ENCODE measurements around the gene C1R. TPM values are rescaled to one million over a fixed set of nuclear protein-coding genes. Genes with fewer than 3 reads are reported as not detected.

Gene C1R
- polyA plus RNA-seq, 3 donors = 0.14 to 0.88 TPM; not detected in 1

DNA sequence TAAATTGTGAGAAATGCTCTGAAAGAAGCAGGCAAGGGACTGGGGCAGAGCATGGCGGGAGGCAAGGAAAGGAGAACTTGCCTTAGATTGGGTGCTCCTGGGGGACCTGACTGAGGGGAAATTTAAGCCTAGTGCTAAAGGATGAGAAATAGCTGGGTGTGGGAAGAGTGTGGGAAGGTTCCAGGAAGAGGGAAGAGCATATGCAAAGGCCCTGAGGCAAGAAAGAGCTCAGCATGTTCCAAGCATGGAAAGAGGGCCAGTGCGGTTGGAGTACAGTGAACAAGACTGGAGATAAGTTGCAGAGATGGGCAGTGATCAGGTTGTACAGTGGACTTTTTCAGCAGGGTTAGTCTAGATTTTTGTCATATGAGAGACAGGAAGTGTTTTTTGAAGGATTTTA lies 47.0 kb upstream of the C1R start:
- intact Hi-C loops (cut with micrococcal nuclease) = no loop called here
- H3K27me3 ChIP-seq (ENCODE audit: control insufficient read depth in 2 of 2, insufficient read depth in 2 of 2, low read length in 2 of 2) = no peaks in the 10 kb centered on the region
- DNase-seq = no peak
- no peak overlapping the region for H3K27ac ChIP-seq (ENCODE audit: low read depth in 1 of 2, low read length in 2 of 2)
- H3K4me1 ChIP-seq (ENCODE audit: control insufficient read depth in 1 of 2, insufficient read depth in 2 of 2, low read length in 2 of 2) = peaks cover 0 to 8% of the 10 kb centered on the region in 2 donors
- peaks cover 12 to 14% of the 10 kb centered on the region in 2 donors for H3K36me3 ChIP-seq (replicated peaks in 1 of 2; ENCODE audit: control insufficient read depth in 1 of 2, insufficient read depth in 2 of 2, low read length in 2 of 2)
- no peaks in the 10 kb centered on the region for H4K20me1 ChIP-seq (ENCODE audit: insufficient read depth, low read length)
- peaks cover 42 to 48% of the 10 kb centered on the region in 2 donors for H3K36me3 Mint-ChIP-seq
- no peak overlapping the region for H3K9ac ChIP-seq (ENCODE audit: insufficient read depth, low read length, poor library complexity, severe bottlenecking)
- H3K9me3 ChIP-seq (replicated peaks in 1 of 2; ENCODE audit: control insufficient read depth in 1 of 2, insufficient read depth in 1 of 2, low read length in 2 of 2) = no peaks in the 10 kb centered on the region
- no peak overlapping the region for H3K4me3 Mint-ChIP-seq
- peaks cover 0 to 5% (median 0%) of the 10 kb centered on the region in 7 donors for H3K9me3 Mint-ChIP-seq
- peak overlapping the region in 1 of 7 donors; percentile 4 for H3K27ac Mint-ChIP-seq
- no peaks in the 10 kb centered on the region for H3K79me2 ChIP-seq (ENCODE audit: insufficient read depth, low read length)
- TF ChIP-seq, protein P1, sequence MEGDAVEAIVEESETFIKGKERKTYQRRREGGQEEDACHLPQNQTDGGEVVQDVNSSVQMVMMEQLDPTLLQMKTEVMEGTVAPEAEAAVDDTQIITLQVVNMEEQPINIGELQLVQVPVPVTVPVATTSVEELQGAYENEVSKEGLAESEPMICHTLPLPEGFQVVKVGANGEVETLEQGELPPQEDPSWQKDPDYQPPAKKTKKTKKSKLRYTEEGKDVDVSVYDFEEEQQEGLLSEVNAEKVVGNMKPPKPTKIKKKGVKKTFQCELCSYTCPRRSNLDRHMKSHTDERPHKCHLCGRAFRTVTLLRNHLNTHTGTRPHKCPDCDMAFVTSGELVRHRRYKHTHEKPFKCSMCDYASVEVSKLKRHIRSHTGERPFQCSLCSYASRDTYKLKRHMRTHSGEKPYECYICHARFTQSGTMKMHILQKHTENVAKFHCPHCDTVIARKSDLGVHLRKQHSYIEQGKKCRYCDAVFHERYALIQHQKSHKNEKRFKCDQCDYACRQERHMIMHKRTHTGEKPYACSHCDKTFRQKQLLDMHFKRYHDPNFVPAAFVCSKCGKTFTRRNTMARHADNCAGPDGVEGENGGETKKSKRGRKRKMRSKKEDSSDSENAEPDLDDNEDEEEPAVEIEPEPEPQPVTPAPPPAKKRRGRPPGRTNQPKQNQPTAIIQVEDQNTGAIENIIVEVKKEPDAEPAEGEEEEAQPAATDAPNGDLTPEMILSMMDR (IDR thresholded peaks at IDR 0.05) = no peak
- no peak overlapping the region for H3K4me2 ChIP-seq (replicated peaks; ENCODE audit: extremely low read depth, low read length, poor library complexity, severe bottlenecking)
- peaks cover 0 to 3% (median 2%) of the 10 kb centered on the region in 3 donors for H3K27me3 Mint-ChIP-seq (ENCODE audit: low read depth in 3 of 3)
- peaks cover 10% of the 10 kb centered on the region for H3K4me1 Mint-ChIP-seq
- no peak overlapping the region for H2AFZ ChIP-seq (ENCODE audit: insufficient read depth, low read depth, low read length, poor library complexity, severe bottlenecking)
- WGBS (ENCODE audit: insufficient coverage) = 88% methylated on average over 1 of the region's 2 CpGs
- H3K4me3 ChIP-seq (replicated peaks in 1 of 3; ENCODE audit: low read depth in 2 of 3, low read length in 3 of 3) = no peak overlapping the region

DNA sequence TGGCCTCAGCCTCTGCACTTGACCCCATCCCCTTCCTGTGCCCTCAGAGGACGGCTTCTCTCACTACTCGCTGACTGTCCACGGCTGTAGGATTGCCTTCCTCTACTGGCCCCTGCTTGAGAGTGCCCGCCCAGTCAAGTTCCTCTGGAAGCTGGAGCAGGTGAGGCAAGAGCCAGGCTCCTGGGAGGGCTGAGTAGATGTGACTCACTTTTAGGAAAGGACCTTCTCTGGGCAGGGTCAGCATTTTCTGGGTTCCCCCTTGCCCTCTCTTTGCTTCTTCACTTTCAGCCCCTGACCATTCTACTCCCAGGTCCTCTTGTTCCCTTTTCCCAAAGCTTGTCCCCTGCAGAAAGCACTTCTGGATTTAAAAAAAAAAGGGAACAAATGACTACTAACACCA lies 45.7 kb upstream of the C1R start:
- WGBS (ENCODE audit: insufficient coverage) = 0% methylated on average over 1 of the region's 4 CpGs
- H3K79me2 ChIP-seq (ENCODE audit: insufficient read depth, low read length) = no peaks in the 10 kb centered on the region
- Mint-ChIP-seq H3K4me1 (peaks cover 10% of the 10 kb centered on the region), H3K9me3 (peaks cover 0 to 5% (median 0%) of the 10 kb centered on the region in 7 donors), H3K27ac (peak overlapping the region in 3 of 7 donors; percentile 8 to 72 (median 55)), H3K36me3 (peaks cover 38 to 41% of the 10 kb centered on the region in 2 donors), H3K27me3 (ENCODE audit: low read depth in 3 of 3) (peaks cover 0 to 3% (median 2%) of the 10 kb centered on the region in 3 donors), H3K4me3 (no peak overlapping the region)
- no peak overlapping the region for H3K9ac ChIP-seq (ENCODE audit: insufficient read depth, low read length, poor library complexity, severe bottlenecking)
- TF ChIP-seq, protein P1 (IDR thresholded peaks at IDR 0.05) = no peak
- no peaks in the 10 kb centered on the region for H3K27me3 ChIP-seq (ENCODE audit: control insufficient read depth in 2 of 2, insufficient read depth in 2 of 2, low read length in 2 of 2)
- H3K4me3 ChIP-seq (replicated peaks in 1 of 3; ENCODE audit: low read depth in 2 of 3, low read length in 3 of 3) = no peak overlapping the region
- H3K27ac ChIP-seq (ENCODE audit: low read depth in 1 of 2, low read length in 2 of 2) = no peak overlapping the region
- H2AFZ ChIP-seq (ENCODE audit: insufficient read depth, low read depth, low read length, poor library complexity, severe bottlenecking) = no peak overlapping the region
- DNase-seq = peak in 1 of 3 donors; percentile 57
- peaks cover 12 to 14% of the 10 kb centered on the region in 2 donors for H3K36me3 ChIP-seq (replicated peaks in 1 of 2; ENCODE audit: control insufficient read depth in 1 of 2, insufficient read depth in 2 of 2, low read length in 2 of 2)
- no peak overlapping the region for H3K4me2 ChIP-seq (replicated peaks; ENCODE audit: extremely low read depth, low read length, poor library complexity, severe bottlenecking)
- H4K20me1 ChIP-seq (ENCODE audit: insufficient read depth, low read length) = no peaks in the 10 kb centered on the region
- peaks cover 0 to 8% of the 10 kb centered on the region in 2 donors for H3K4me1 ChIP-seq (ENCODE audit: control insufficient read depth in 1 of 2, insufficient read depth in 2 of 2, low read length in 2 of 2)
- intact Hi-C loops (cut with micrococcal nuclease) = no loop called here
- no peaks in the 10 kb centered on the region for H3K9me3 ChIP-seq (replicated peaks in 1 of 2; ENCODE audit: control insufficient read depth in 1 of 2, insufficient read depth in 1 of 2, low read length in 2 of 2)
